Stomach (tissue), 9 donors: ENCODE results near the gene CLDN1. TPM values are rescaled to one million over a fixed set of nuclear protein-coding genes. Genes with fewer than 3 reads are reported as not detected.

Experiments used
- DNase-seq, 2 donors: peaks; one replicate each; pipeline versions ENCODE4 v3.0.0 to v3.0.0-alpha.2; 2013 to 2019
- H3K27ac ChIP-seq, 5 donors: fragments of 200-600 bp in 4 of 5; sonication (generic) in 4 of 5; one replicate each; pipeline ENCODE4 v1.5.1; 2013 to 2019; ENCODE audit warnings: mild to moderate bottlenecking in 1 of 5, moderate library complexity in 1 of 5
- H3K27me3 ChIP-seq, 3 donors: fragments of 200-600 bp; sonication (generic); one replicate each; pipeline ENCODE4 v1.5.1; 2017 to 2019; ENCODE audit warnings: mixed run types in 1 of 3
- H3K36me3 ChIP-seq, 4 donors: fragments of 200-600 bp; sonication (generic); 1 replicate in 3 of 4; 2 replicates in 1 of 4; pipeline ENCODE4 v1.5.1; 2016 to 2019
- H3K4me1 ChIP-seq, 4 donors: fragments of 200-600 bp; sonication (generic); one replicate each; pipeline ENCODE4 v1.5.1; 2016 to 2019
- H3K4me3 ChIP-seq, 4 donors: fragments of 200-600 bp; sonication (generic) in 3 of 4; one replicate each; pipeline ENCODE4 v1.5.1; 2016 to 2019; ENCODE audit warnings: mild to moderate bottlenecking in 1 of 4
- H3K9me3 ChIP-seq, 4 donors: fragments of 200-600 bp; sonication (generic); one replicate each; pipeline ENCODE4 v1.5.1; 2016 to 2019
- CTCF ChIP-seq, 7 experiments: fragments of 450-650 bp in 4 of 7; fragments of 200-600 bp in 3 of 7; sonication (generic) in 3 of 7; IDR thresholded peaks; one replicate each; pipeline ENCODE4 v1.5.1; 2016 to 2019; ENCODE audit warnings: antibody characterized with exemption in 7 of 7, control low read depth in 2 of 7, mild to moderate bottlenecking in 1 of 7
- EP300 ChIP-seq: sonication (generic); formaldehyde crosslinking; IDR thresholded peaks from one replicate; pipeline ENCODE4 v1.6.1; 2017; ENCODE audit warnings: antibody characterized with exemption
- POLR2A ChIP-seq, 4 donors: fragments of 450-650 bp; IDR thresholded peaks; one replicate each; pipeline ENCODE4 v1.6.1; 2016; ENCODE audit warnings: antibody characterized with exemption in 4 of 4, control low read depth in 2 of 4, mild to moderate bottlenecking in 1 of 4, moderate library complexity in 1 of 4
- POLR2AphosphoS5 ChIP-seq, 3 donors: sonication (generic); formaldehyde crosslinking; IDR thresholded peaks; one replicate each; pipeline ENCODE4 v1.6.1; 2016; ENCODE audit warnings: antibody characterized with exemption in 3 of 3
- WGBS, 5 donors: extraction: QIAGEN DNeasy Blood & Tissue Kit in 3 of 5; methylation state at CpG; one replicate each; pipeline versions ENCODE4 v1.1.5 to v1.1.7; 2013 to 2018; 5-methylcytosine and 5-hydroxymethylcytosine counted together
- intact Hi-C: fragments of 100-400 bp; cut with DNase I; formaldehyde crosslinking; loops from one replicate; pipeline ENCODE4 v1.15.1; 2023; ENCODE audit warnings: low total_unique reads
- polyA plus RNA-seq, 3 donors: library from polyadenylated mRNA; stranded (reverse); fragments of 200-250 nt; gene quantifications; one replicate each; pipeline ENCODE4 v1.2.3, GENCODE V29; 2013
- total RNA-seq, 5 donors: library from RNA; depleted of rRNA; stranded (reverse); fragments of >200 nt; gene quantifications; one replicate each; pipeline versions ENCODE4 v1.1.0 to v1.2.3, GENCODE V29; 2014 to 2016
- donor health status: healthy with polysubstance abuse.
- donor health status: Bipolar disorder and iron deficiency.
- donor health status: healthy.

The CLDN1 gene
- total and polyA plus RNA-seq, 8 donors, result 0.62 to 15.6 (median 4.9) TPM; not detected in 3

- TF ChIP-seq POLR2A (IDR thresholded peaks at IDR 0.05), result no peak
- TF ChIP-seq POLR2AphosphoS5 (IDR thresholded peaks at IDR 0.05), result no peak
- TF ChIP-seq EP300, result no peak
- no peak for TF ChIP-seq CTCF (IDR thresholded peaks at IDR 0.05)
- Histone ChIP-seq H3K4me3 (no peak overlapping the region), H3K4me1 (peaks cover 0 to 13% (median 6%) of the 10 kb centered on the region in 4 donors), H3K9me3 (no peaks in the 10 kb centered on the region), H3K27me3 (no peaks in the 10 kb centered on the region), H3K36me3 (no peaks in the 10 kb centered on the region), H3K27ac (no peak overlapping the region)
- no peak for DNase-seq
- whole genome bisulfite sequencing, 5 donors, result 91 to 99% (median 93%) methylated on average over 3 of the region's 3 CpGs
- intact Hi-C loops, result no loop called here
Measured at GRCh38 chr3:190302212-190302867, 19.9 kb downstream of the CLDN1 start.

- H3K36me3 ChIP-seq, result no peaks in the 10 kb centered on the region
- WGBS, 5 donors, result 20 to 37% (median 30%) methylated on average over 3 of the region's 3 CpGs
- intact Hi-C loops, result no loop called here
Measured at GRCh38 chr3:190301591-190301990, 20.7 kb downstream of the CLDN1 start.

GRCh38 chr3:190299969-190300368 lies 22.3 kb downstream of the CLDN1 start:
- Histone ChIP-seq H3K4me1 (no peaks in the 10 kb centered on the region), H3K27ac (no peak overlapping the region), H3K9me3 (no peaks in the 10 kb centered on the region), H3K36me3 (no peaks in the 10 kb centered on the region), H3K4me3 (no peak overlapping the region), H3K27me3 (no peaks in the 10 kb centered on the region)
- 65 to 73% (median 68%) methylated on average over 4 of the region's 4 CpGs for WGBS, 5 donors
- DNase-seq, result no peak
- TF ChIP-seq EP300 (no peak), POLR2AphosphoS5 (IDR thresholded peaks at IDR 0.05) (no peak), CTCF (IDR thresholded peaks at IDR 0.05) (no peak), POLR2A (IDR thresholded peaks at IDR 0.05) (no peak)
- intact Hi-C loops, result no loop called here

More at GRCh38 chr3:190301591-190301990, 20.7 kb downstream of the CLDN1 start:
- Histone ChIP-seq H3K4me1 (peaks cover 0 to 8% (median 4%) of the 10 kb centered on the region in 4 donors), H3K27me3 (no peaks in the 10 kb centered on the region), H3K27ac (no peak overlapping the region), H3K4me3 (no peak overlapping the region), H3K9me3 (no peaks in the 10 kb centered on the region)
- TF ChIP-seq POLR2A (IDR thresholded peaks at IDR 0.05) (no peak), POLR2AphosphoS5 (IDR thresholded peaks at IDR 0.05) (no peak), EP300 (no peak), CTCF (IDR thresholded peaks at IDR 0.05) (no peak)
- no peak for DNase-seq

GRCh38 chr3:190294030-190294429 lies 28.2 kb downstream of the CLDN1 start:
- DNase-seq, result no peak
- intact Hi-C loops, result no loop called here
- Histone ChIP-seq H3K27ac (no peak overlapping the region), H3K4me1 (no peaks in the 10 kb centered on the region), H3K9me3 (peaks cover 0 to 11% (median 7%) of the 10 kb centered on the region in 4 donors), H3K27me3 (no peaks in the 10 kb centered on the region), H3K4me3 (no peak overlapping the region), H3K36me3 (no peaks in the 10 kb centered on the region)
- TF ChIP-seq CTCF (IDR thresholded peaks at IDR 0.05), result no peak
- no peak for TF ChIP-seq POLR2AphosphoS5 (IDR thresholded peaks at IDR 0.05)
- no peak for TF ChIP-seq EP300
- no peak for TF ChIP-seq POLR2A (IDR thresholded peaks at IDR 0.05)
